K562 (cell line): ENCODE data around the gene SLC25A21. TPM values are rescaled to one million over a fixed set of nuclear protein-coding genes. Genes with fewer than 3 reads are reported as not detected.

ENCODE experiments used
- ATAC-seq: fragments of 200-7000 bp; cut with Tn5 transposase; 3 replicates; pipeline ENCODE4 v1.9.1; 2020; ENCODE audit warnings: moderate library complexity
- BruUV-seq: library from RNA; stranded (reverse); fragments of 400-500 nt; replicated peaks from 2 replicates; lab custom pipeline; 2021; lab: Mats Ljungman, UMichigan
- CTCF ChIA-PET: fragments of 300-600 bp; formaldehyde crosslinking; extraction: SDS; loops from one replicate; lab custom pipeline; 2021; ENCODE audit warnings: low intra/inter-chr PET ratio; lab: Yijun Ruan, JAX
- POLR2A ChIA-PET: fragments of 300-600, 350-650 bp; sonication (Branson Sonifier 250); formaldehyde crosslinking; extraction: SDS; loops from one replicate; lab custom pipeline; 2021; ENCODE audit warnings: antibody characterized with exemption, inconsistent platforms; lab: Yijun Ruan, JAX
- DNase-seq, 4 experiments: peaks; one replicate each; pipeline versions ENCODE4 v3.0.0 to v3.0.0-alpha.2; 2011 to 2018; ENCODE audit warnings: low spot score in 3 of 4, mixed read lengths in 3 of 4; ENCODE audit errors: extremely low read depth in 1 of 4
- FAIRE-seq: peaks from 2 replicates; lab custom pipeline; 2011; peaks lifted over from hg19 to GRCh38; lab: Jason Lieb, UNC
- H2AFZ ChIP-seq: 2 replicates; pipeline ENCODE4 v1.6.0; 2011; ENCODE audit warnings: low read depth, low read length, control low read depth, inconsistent platforms
- H3K27ac ChIP-seq: fragments of 200-600 bp; 3 replicates; pipeline ENCODE4 v1.8.0; 2011; ENCODE audit warnings: low read depth, mild to moderate bottlenecking, control low read depth, inconsistent platforms, low read length, moderate library complexity, mixed read lengths; ENCODE audit errors: extremely low read depth
- H3K27me3 ChIP-seq, 2 experiments: fragments of 300-600 bp in 1 of 2; 2 replicates in 1 of 2; 3 replicates in 1 of 2; pipeline versions ENCODE4 v1.6.0 to v1.8.0; 2011; ENCODE audit warnings: inconsistent platforms in 2 of 2, low read length in 2 of 2, mild to moderate bottlenecking in 1 of 2, mixed read lengths in 1 of 2, moderate library complexity in 1 of 2; ENCODE audit not compliant: control insufficient read depth in 2 of 2, insufficient read depth in 2 of 2
- H3K36me3 ChIP-seq: fragments of 300-600 bp; 3 replicates; pipeline ENCODE4 v1.8.0; 2011; ENCODE audit warnings: mild to moderate bottlenecking, low read length, inconsistent platforms; ENCODE audit not compliant: control insufficient read depth, insufficient read depth
- H3K4me1 ChIP-seq, 2 experiments: fragments of 200-600 bp in 1 of 2; replicated peaks in 1 of 2; 2 replicates in 1 of 2; 3 replicates in 1 of 2; pipeline versions ENCODE4 v1.5.1 to v1.8.0; 2011; ENCODE audit warnings: inconsistent platforms in 2 of 2, low read length in 2 of 2, mild to moderate bottlenecking in 1 of 2, mixed read lengths in 1 of 2, moderate library complexity in 1 of 2; ENCODE audit not compliant: control insufficient read depth in 2 of 2, insufficient read depth in 2 of 2
- H3K4me2 ChIP-seq: 2 replicates; pipeline ENCODE4 v1.6.1; 2011; ENCODE audit warnings: low read length, control low read depth, inconsistent platforms, mixed read lengths; ENCODE audit not compliant: insufficient read depth
- H3K4me3 ChIP-seq: fragments of 200-600 bp; sonication (generic), shearing (Covaris generic); 2 replicates; pipeline ENCODE4 v1.5.1; 2016; ENCODE audit warnings: control low read depth, inconsistent platforms
- H3K79me2 ChIP-seq: fragments of 200-600 bp; 3 replicates; pipeline ENCODE4 v1.8.0; 2011; ENCODE audit warnings: low read length, inconsistent platforms; ENCODE audit not compliant: control insufficient read depth, insufficient read depth
- H3K9ac ChIP-seq, 2 experiments: 2 replicates each; pipeline versions ENCODE4 v1.6.0 to v1.6.1; 2011; ENCODE audit warnings: low read depth in 2 of 2, low read length in 2 of 2, control low read depth in 1 of 2, inconsistent platforms in 1 of 2, mild to moderate bottlenecking in 1 of 2, mixed read lengths in 1 of 2; ENCODE audit not compliant: insufficient read depth in 1 of 2
- H3K9me1 ChIP-seq: one replicate; pipeline ENCODE4 v1.6.0; 2011; ENCODE audit warnings: inconsistent platforms, mild to moderate bottlenecking, low read length, moderate library complexity; ENCODE audit not compliant: control insufficient read depth, insufficient read depth
- H3K9me3 ChIP-seq: replicated peaks from 2 replicates; pipeline ENCODE4 v1.5.1; 2011; ENCODE audit warnings: low read depth, low read length, inconsistent platforms; ENCODE audit not compliant: control insufficient read depth, insufficient read depth
- H4K20me1 ChIP-seq: replicated peaks from 2 replicates; pipeline ENCODE4 v1.6.1; 2011; ENCODE audit warnings: low read length, inconsistent platforms, mixed read lengths; ENCODE audit not compliant: control insufficient read depth, insufficient read depth
- CBFB ChIP-seq: sonication (generic); formaldehyde crosslinking; IDR thresholded peaks from 2 replicates; pipeline ENCODE4 v1.4.0; 2020; ENCODE audit warnings: mild to moderate bottlenecking, missing genetic modification reagents
- CBX3 ChIP-seq, 2 experiments: IDR thresholded peaks; 1 replicate in 1 of 2; 2 replicates in 1 of 2; pipeline ENCODE4 v1.6.1; 2012; ENCODE audit warnings: inconsistent platforms in 2 of 2, low read length in 2 of 2, borderline replicate concordance in 1 of 2, control low read depth in 1 of 2
- MEIS2 ChIP-seq: fragments of 450-650 bp; IDR thresholded peaks from 2 replicates; pipeline ENCODE4 v1.6.1; 2014; ENCODE audit warnings: mild to moderate bottlenecking; ENCODE audit not compliant: partially characterized antibody
- MGA ChIP-seq: fragments of 450-650 bp; IDR thresholded peaks from 2 replicates; pipeline ENCODE4 v1.6.1; 2016; ENCODE audit warnings: mild to moderate bottlenecking, moderate library complexity
- MXD1 ChIP-seq: fragments of 250-450 bp; sonication (Bioruptor Pico); IDR thresholded peaks from 2 replicates; pipeline ENCODE4 v1.8.0; 2021; ENCODE audit warnings: borderline replicate concordance, mild to moderate bottlenecking, moderate library complexity; ENCODE audit not compliant: poor library complexity, severe bottlenecking
- NCOA2 ChIP-seq, 2 experiments: fragments of 450-650 bp; IDR thresholded peaks; 2 replicates each; pipeline ENCODE4 v1.6.1; 2018; ENCODE audit warnings: mild to moderate bottlenecking in 2 of 2, moderate library complexity in 1 of 2; ENCODE audit not compliant: partially characterized antibody in 2 of 2
- STAT5B ChIP-seq: fragments of 250-450 bp; sonication (Bioruptor Pico); IDR thresholded peaks from 2 replicates; pipeline ENCODE4 v1.8.0; 2021; ENCODE audit warnings: mild to moderate bottlenecking, inconsistent platforms
- USF1 ChIP-seq: sonication (generic); formaldehyde crosslinking; IDR thresholded peaks from 2 replicates; pipeline ENCODE4 v1.9.0; 2022; ENCODE audit warnings: mild to moderate bottlenecking, missing genetic modification reagents
- ZBTB8A ChIP-seq: fragments of 450-650 bp; IDR thresholded peaks from 2 replicates; pipeline ENCODE4 v1.6.1; 2018; ENCODE audit warnings: mild to moderate bottlenecking, moderate library complexity; ENCODE audit not compliant: partially characterized antibody
- ZNF3 ChIP-seq: fragments of 250-450 bp; sonication (Bioruptor Pico); IDR thresholded peaks from 2 replicates; pipeline ENCODE4 v1.5.0; 2021; ENCODE audit warnings: mild to moderate bottlenecking, moderate library complexity
- WGBS: fragments of 100-300 bp; shearing (Covaris generic); methylation state at CpG from one replicate; pipeline ENCODE4 v1.1.6; 2016; ENCODE audit warnings: low coverage, mixed read lengths; ENCODE audit not compliant: insufficient coverage; ENCODE audit errors: missing lambda C conversion rate; 5-methylcytosine and 5-hydroxymethylcytosine counted together
- in situ Hi-C: fragments of 300-500 bp; cut with MboI; formaldehyde crosslinking; loops from 4 replicates; pipeline ENCODE4 v1.15.0; 2018; ENCODE audit warnings: inconsistent platforms, mixed read lengths
- intact Hi-C: fragments of 100-400 bp; cut with micrococcal nuclease; formaldehyde crosslinking; loops from 2 replicates; pipeline ENCODE4 v1.14.2; 2022
- polyA plus RNA-seq, 8 experiments: library from polyadenylated mRNA; depleted of rRNA in 4 of 8; stranded (reverse) in 5 of 8; unstranded in 3 of 8; fragments of >200 nt; fragmentation: Nextera tagmentation in 2 of 8; fragmentation: Illumina TruSeq in 1 of 8; extraction: Ambion mirVana in 2 of 8; extraction: Trizol in 1 of 8; gene quantifications; 2 replicates each; pipeline versions ENCODE4 v1.2.1 to v1.2.3, GENCODE V29; 2011 to 2014; ENCODE audit warnings: inconsistent platforms in 1 of 8, missing spikeins in 1 of 8
- total RNA-seq, 7 experiments: library from RNA; depleted of rRNA in 6 of 7; stranded (reverse); fragments of >200 nt in 6 of 7; fragmentation: Illumina TruSeq in 2 of 7; extraction: Trizol in 2 of 7; gene quantifications; 2 replicates each; pipeline versions ENCODE4 v1.2.1 to v1.2.3, GENCODE V29; 2011 to 2021; ENCODE audit warnings: low replicate concordance in 1 of 7

SLC25A21 gene
- total and polyA plus RNA-seq, 9 of the 15 experiments (the other 6 are each of a cell fraction or from before 2014, with no cell fraction given) = 15.2 to 46.7 (median 28.7) TPM

- no peak overlapping the region for H3K4me2 ChIP-seq
- no peak for ATAC-seq
- CTCF ChIA-PET = interaction anchor here (0.6 kb wide), 1 partner anchor 66 kb away, joined by 3 read pairs; no protein-coding TSS in a partner anchor
- no peak for FAIRE-seq
- intact Hi-C loops = no loop called here
- H3K36me3 ChIP-seq = no peaks in the 10 kb centered on the region
- H3K4me1 ChIP-seq = no peaks in the 10 kb centered on the region; a peak in 1 of 5 replicates
- H3K79me2 ChIP-seq = no peaks in the 10 kb centered on the region; the same call in 2 of the 3 replicates
- no peak overlapping the region for H3K4me3 ChIP-seq
- no peak overlapping the region for H3K27ac ChIP-seq
- POLR2A ChIA-PET = no interaction called here
- no peaks in the 10 kb centered on the region for H3K9me1 ChIP-seq
- 88% methylated on average over 1 of the region's 1 CpG for WGBS
- H3K9me3 ChIP-seq = no peaks in the 10 kb centered on the region
- H3K9ac ChIP-seq = no peak overlapping the region
- H4K20me1 ChIP-seq = no peaks in the 10 kb centered on the region
- TF ChIP-seq NCOA2 (IDR thresholded peaks at IDR 0.05; ENCODE audit: partially characterized antibody in 2 of 2) (no peak), ZNF3 (CRISPR knock-in tag) (no peak), ZBTB8A (no peak), USF1 (CRISPR knock-in tag) (no peak), MEIS2 (no peak), MXD1 (no peak), MGA (no peak), STAT5B (no peak), CBFB (CRISPR knock-in tag) (no peak), CBX3 (IDR thresholded peaks at IDR 0.05; ENCODE audit: borderline replicate concordance in 1 of 2, low read length in 2 of 2) (no peak)
- TF ChIP-seq, all 486 proteins: peak for 0
- Histone ChIP-seq H2AFZ (no peak overlapping the region), H3K27me3 (no peaks in the 10 kb centered on the region)
- BruUV-seq = no TSS peak
- in situ Hi-C loops = no loop called here
- DNase-seq = no peak
Observed at GRCh38 chr14:37061697-37062096, 110.7 kb downstream of the SLC25A21 start.
